ENCODE data around the gene GFPT1.
A peak's percentile ranks its signal among the peaks of the same experiment; 100 is the strongest.

The GFPT1 gene

GRCh38 chr2:69311024-69311416 is 76.0 kb downstream of the GFPT1 start:
- no peak for DNase-seq

- DNase-seq, result no peak
Measured at GRCh38 chr2:69310111-69311023, 76.7 kb downstream of the GFPT1 start.

- no peak for DNase-seq
Measured at GRCh38 chr2:69309351-69310110, 77.5 kb downstream of the GFPT1 start.

DNA sequence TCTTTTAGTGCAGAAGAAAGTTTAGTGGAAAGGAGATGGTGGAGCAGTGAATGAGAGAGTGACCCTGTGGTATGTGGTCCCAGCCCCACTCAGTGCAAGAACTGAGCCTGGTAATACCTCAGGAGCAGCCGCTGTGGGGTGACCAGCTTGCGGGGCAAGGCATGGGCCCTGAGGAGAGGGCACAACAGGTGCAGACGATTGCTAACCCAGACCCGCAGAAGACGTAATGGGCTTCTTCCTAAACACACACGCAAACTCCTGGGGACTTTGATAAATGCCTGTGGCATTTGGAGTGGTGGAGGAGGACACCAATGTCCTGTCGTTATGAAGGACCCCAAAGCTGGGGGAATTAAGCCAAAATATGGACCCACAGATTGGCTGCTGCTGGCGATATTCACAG is 78.7 kb downstream of the GFPT1 start:
- no peak for DNase-seq

- no peak for DNase-seq
Measured at GRCh38 chr2:69307579-69308064, 79.4 kb downstream of the GFPT1 start.

- peak; percentile 69 for DNase-seq
Measured at GRCh38 chr2:69306822-69307578, 80.0 kb downstream of the GFPT1 start.

DNA sequence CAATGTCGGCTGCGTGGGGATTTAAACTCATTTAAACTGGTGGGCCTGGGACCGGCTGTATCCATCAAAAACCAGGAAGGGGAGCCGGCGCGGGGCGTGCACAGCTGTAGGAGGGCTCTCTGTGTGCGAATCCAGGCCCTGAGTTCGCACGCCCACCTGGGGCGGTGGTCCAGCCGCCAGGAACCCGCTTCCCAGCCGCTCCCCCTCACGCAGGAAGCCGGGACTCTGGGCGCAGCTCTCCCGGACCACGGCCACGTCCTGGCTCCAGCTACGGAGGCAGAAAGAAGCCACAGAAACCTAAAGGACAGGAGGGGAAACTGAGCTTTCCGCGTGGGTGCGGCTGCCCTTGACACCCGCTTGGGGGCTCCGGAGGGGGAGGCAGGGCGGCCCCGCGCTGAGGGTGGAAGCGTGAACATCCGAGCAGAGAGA is 80.6 kb downstream of the GFPT1 start:
- no peak for DNase-seq

GRCh38 chr2:69305712-69306392 is 81.2 kb downstream of the GFPT1 start:
- DNase-seq, result no peak

GRCh38 chr2:69305166-69305565 is 81.9 kb downstream of the GFPT1 start:
- no peak for DNase-seq

DNA sequence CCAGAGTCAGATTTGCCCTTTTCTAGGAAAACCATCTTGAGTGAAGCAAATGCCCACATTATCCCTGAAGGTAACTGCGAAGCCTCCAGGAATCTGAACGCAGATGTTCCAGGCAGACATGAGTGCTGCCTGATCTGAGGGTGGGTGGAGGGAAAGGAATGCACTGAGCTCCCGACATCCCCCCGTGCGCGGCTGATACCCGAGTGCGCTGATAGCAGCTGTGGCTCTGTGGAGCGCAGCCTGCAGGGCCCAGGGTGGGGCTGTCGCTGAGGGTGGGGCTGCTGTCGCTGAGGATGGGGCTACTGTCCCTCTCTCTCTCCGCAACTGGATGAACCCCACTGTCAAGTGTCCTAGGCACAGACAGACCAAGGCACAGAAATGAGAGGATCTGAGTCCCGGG is 82.4 kb downstream of the GFPT1 start:
- DNase-seq, result no peak

GRCh38 chr2:69300650-69301049 is 86.4 kb downstream of the GFPT1 start:
- no peak for DNase-seq

DNA sequence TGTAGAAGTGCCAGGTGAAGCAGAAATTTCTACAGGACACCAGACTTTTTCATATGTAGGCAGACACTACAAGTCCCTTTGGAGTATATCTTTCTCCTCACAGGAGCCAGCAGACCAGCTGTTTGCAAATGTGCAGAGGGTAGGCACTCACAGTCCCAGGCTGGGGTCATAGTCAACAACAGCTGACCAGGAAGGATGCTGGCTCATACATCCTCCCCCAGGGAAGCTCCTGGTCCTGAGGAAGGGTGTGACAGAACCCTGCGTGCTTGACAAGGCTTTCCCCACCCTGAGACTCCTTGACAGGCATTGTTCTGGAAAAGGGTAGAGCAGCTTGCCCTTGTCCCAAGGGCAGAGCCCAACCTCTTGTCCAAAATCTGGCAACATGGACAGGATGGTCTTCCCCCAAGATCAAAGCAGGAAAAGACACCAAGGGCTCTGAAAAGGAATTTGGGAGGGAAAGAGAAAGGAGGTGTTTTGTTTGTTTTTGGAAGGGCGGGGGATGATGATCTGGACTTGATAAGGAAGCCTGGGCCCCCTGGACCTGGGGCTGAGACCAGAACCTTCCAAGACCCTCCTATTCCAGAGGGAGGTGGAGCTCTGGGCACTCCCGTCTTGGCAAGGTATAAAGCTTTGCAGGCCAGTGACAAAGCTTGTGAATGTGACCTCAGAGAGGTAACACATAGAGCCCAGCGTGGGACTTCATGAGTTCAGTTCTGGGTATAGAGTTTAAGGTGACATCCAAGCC is 87.1 kb downstream of the GFPT1 start:
- DNase-seq, result no peak

DNA sequence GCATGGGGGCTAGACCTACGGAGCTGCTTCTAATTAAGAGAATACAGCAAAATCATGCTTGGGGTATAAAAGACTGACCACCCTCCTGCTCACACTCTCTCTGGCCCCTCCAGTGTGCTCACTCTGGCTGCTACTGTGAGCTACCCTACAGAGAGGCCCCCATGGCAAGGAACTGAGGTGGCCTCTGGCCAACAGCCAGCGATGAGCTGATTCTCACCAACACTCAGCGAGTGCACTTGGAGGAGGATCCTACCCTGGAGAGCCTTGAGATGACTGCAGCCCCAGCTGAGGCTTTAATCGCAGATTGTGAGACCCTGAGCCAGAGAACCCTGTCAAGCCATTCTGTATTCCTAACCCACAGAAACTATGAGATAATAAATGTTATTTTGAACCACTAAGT is 88.2 kb downstream of the GFPT1 start:
- DNase-seq, result no peak

GRCh38 chr2:69298261-69298660 is 88.8 kb downstream of the GFPT1 start:
- no peak for DNase-seq

DNA sequence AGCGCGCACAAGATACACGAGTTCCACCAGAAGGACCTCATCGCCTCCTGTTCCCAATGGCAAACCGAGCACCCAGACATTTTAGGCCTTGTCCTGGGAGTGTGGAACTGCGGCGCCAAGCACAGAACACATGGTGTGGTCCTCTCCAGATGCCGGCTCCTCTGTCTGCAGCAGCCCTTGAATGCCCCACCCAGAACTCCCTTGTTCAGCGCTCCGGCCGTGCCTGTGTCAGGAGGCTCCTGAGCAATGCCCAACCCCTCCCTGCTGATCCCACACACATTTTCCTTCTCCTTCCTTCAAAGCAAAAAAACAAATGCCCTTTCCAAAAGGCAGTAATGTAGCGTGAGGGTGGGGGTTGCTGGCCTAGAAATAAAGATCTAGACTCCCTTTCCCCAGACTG is 89.8 kb downstream of the GFPT1 start:
- DNase-seq, result no peak

DNA sequence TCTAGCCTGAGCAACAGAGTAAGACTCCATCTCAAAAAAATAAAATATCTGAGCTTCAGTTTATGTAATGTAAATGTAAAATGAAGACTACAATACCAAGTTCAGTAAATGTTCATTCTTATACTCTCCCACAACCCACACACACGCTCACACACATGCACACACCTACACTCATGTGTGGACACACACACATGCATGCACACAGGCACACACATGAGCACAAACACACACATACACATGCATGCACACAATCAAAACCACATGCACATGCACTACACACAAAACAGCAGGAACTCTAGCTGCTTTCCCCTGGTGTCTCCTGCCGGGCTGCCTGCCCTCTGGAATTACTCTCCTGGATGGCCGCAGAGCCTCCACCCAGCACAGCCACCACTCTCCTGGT is 90.6 kb downstream of the GFPT1 start:
- no peak for DNase-seq

GRCh38 chr2:69292256-69292655 is 94.8 kb downstream of the GFPT1 start:
- DNase-seq, result no peak

DNA sequence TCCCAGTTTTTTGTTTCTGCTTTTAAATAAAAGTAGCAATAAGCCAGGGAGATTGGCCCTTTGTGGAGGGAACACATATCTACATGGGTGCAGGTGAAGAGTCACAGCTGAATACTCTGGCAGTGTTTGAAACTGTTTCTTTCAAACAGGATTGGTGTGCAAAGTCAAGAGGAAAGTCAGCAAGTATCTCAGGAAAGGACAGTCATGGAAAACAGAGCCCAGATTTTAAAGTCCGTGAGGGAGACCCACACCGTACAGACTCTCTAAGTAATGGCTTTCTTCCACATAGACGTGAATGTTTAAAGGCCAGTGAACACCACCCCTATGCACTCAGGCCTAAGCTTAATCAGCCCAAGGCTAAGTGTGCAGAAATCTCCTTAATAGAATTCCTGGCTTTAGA is 95.3 kb downstream of the GFPT1 start:
- no peak for DNase-seq

DNA sequence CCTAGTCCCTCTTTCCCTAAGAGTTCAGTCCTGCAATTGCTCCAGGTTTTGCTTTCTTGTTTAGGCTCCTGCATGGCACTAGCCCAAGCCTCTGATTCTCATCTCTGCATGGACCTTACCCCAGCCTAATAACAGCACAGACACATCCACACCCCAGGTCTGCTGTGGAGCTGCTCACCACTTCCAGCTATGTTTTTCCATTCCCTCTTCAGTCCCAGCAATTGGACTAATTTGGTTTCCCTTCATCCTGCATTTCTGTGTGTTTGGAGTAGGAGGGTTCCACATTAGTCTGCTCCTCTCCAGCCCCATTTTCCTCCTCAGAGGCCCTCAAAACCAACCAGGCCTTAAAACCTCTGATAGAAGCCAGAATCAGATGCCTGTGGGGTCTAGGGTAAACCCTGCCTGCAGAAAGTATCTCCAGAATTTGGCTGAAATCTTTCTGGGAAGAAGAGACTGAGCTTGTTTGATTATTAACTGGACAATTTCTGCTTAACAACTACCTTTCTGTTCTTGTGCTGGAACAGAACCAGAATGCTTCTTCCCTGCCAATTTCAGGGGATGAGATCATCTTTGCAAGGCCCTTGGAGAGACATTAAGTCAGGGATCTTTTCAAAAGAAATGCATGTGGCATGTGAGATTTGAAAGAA is 95.9 kb downstream of the GFPT1 start:
- DNase-seq, result no peak

GRCh38 chr2:69288429-69288828 is 98.6 kb downstream of the GFPT1 start:
- DNase-seq, result no peak

GRCh38 chr2:69287544-69287943 is 99.5 kb downstream of the GFPT1 start:
- DNase-seq, result no peak
